ENCODE measurements around the gene NOP16.

The NOP16 gene

DNA sequence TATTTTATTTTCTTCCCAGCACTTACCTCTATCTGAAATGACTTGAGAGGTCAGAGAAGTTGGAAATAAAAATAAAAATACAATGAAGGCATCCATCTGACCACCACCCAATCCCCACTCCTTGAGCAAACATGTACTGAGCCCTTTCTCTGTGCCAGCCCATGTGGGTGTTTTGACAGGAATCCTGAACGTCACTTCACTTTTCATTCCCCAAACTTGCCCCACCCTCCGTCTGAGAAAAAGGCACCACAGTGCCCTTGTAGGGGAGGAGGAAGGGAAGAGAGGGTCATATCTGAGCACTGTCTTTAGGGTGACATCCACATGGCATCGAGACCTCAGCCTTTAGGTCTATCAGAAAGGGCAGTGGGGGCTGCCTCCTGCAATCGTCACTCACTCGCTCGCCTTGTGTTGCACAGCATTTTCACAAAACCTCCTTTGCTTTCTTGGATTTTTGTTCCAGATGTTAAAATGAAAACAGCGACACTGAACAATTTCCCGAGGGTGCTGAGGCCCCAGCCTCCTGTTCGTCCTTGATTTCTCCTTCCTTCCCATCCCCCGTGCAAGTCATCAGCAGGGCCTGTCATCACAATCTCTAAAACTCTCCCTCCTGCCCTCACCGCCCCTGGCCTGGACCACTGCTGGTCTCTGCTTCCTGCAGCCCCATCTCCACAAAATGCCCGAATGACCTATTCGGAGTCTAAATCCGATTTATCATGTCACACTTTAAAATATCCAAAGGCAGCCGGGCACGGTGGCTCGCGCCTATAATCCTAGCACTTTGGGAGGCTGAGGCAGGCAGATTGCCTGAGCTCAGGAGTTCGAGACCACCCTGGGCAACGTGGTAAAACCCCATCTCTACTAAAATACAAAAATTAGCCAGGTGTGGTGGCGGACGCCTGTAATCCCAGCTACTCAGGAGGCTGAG lies 13.1 kb upstream of the NOP16 start:
- TF ChIP-seq, protein P1, sequence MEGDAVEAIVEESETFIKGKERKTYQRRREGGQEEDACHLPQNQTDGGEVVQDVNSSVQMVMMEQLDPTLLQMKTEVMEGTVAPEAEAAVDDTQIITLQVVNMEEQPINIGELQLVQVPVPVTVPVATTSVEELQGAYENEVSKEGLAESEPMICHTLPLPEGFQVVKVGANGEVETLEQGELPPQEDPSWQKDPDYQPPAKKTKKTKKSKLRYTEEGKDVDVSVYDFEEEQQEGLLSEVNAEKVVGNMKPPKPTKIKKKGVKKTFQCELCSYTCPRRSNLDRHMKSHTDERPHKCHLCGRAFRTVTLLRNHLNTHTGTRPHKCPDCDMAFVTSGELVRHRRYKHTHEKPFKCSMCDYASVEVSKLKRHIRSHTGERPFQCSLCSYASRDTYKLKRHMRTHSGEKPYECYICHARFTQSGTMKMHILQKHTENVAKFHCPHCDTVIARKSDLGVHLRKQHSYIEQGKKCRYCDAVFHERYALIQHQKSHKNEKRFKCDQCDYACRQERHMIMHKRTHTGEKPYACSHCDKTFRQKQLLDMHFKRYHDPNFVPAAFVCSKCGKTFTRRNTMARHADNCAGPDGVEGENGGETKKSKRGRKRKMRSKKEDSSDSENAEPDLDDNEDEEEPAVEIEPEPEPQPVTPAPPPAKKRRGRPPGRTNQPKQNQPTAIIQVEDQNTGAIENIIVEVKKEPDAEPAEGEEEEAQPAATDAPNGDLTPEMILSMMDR (IDR thresholded peaks at IDR 0.05; ENCODE audit: borderline replicate concordance, insufficient read depth, low read depth, low read length) = no peak
- no peak overlapping the region for H3K4me3 ChIP-seq (ENCODE audit: low read depth, low read length)

DNA sequence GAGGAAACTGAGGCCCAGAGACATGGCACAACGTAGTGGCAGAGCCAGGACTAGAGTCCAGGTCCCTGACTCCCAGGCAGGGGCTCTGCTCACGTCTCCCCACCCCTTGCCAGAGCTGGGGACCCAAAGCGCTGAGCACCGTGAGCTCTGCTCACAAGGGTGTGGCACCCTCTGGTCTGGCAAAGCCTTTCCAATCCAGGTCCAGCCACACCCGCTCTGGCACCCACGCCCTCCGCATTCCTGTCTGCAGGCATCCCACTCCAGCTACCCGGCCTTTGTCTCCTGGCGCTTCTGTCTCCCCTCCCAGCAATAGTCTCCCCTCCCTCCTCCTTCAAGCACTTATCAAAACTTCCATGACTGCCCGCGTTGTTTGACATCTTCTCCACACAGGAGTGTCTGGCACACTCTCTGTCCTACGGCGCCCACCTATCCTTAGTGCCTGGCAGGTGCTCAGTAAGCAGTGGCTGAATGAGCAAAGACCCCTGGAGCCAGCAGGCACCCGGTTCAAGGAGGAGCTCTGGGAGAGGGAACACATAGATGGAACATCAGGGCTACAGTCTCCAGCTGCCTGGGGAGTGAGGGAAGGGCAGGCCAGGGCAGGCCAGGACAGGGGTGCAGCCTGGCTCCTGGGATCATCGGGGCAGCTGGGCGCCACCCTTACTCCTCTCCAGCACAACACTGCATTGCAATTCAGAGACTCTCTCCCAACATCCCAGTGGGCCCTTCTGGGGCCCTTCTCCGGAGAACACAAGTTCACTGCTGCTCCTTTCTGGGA lies 12.2 kb upstream of the NOP16 start:
- TF ChIP-seq, protein P1 (IDR thresholded peaks at IDR 0.05; ENCODE audit: borderline replicate concordance, insufficient read depth, low read depth, low read length) = no peak
- no peak overlapping the region for H3K4me3 ChIP-seq (ENCODE audit: low read depth, low read length)

DNA sequence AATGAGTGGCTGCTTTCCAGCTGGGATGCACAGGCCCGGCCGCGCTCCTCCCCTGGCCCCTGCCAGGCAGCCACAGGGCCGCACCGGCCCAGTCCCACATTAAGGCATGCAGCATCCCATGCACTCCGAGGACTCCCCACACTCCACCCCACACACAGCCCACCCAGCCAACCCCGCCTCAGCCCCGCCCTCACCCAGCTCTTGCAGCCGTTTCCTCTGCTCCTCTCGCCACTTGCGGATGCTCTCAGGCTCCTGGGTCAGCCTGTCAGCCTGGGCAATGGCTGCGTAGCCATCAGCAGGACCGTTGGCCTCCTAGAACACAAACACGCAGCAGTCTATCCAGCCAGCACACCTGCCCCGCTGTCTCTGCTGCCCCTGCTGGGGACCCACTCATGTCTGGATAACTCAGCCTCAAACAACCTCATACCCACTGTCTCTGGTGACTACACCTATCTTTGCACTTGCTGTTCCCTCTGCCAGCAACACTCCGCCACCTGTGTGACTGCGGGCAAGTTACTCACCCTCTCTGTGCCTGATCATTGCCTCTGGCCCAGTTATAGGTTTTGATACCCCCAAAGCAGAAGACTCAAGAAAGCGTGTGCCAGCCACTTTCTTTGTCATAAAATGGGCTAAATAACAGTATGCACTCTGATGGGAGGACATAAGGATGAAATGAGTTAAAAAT lies 9.5 kb upstream of the NOP16 start:
- TF ChIP-seq, protein P1 (IDR thresholded peaks at IDR 0.05; ENCODE audit: borderline replicate concordance, insufficient read depth, low read depth, low read length) = no peak
- no peak overlapping the region for H3K4me3 ChIP-seq (ENCODE audit: low read depth, low read length)

DNA sequence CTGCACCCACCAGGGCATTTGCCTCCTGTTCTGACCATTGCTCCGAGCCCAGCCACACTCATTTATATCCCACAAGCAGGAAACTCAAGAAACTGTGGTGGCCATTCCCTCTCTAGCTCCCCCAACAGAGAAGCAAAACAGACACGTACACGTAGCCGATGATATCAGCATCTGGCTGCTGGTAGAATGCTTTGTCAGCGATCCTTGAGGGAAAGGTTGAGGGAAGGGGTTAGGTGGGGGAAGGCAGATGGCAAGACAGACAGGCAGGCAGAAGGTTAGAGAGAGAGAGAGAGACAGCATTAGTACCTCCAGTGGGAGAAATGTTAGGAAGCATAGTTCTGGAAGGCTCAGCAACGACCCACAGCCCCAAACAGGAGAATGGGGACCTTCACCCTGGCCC lies 7.9 kb upstream of the NOP16 start:
- TF ChIP-seq, protein P1 (IDR thresholded peaks at IDR 0.05; ENCODE audit: borderline replicate concordance, insufficient read depth, low read depth, low read length) = no peak
- no peak overlapping the region for H3K4me3 ChIP-seq (ENCODE audit: low read depth, low read length)

DNA sequence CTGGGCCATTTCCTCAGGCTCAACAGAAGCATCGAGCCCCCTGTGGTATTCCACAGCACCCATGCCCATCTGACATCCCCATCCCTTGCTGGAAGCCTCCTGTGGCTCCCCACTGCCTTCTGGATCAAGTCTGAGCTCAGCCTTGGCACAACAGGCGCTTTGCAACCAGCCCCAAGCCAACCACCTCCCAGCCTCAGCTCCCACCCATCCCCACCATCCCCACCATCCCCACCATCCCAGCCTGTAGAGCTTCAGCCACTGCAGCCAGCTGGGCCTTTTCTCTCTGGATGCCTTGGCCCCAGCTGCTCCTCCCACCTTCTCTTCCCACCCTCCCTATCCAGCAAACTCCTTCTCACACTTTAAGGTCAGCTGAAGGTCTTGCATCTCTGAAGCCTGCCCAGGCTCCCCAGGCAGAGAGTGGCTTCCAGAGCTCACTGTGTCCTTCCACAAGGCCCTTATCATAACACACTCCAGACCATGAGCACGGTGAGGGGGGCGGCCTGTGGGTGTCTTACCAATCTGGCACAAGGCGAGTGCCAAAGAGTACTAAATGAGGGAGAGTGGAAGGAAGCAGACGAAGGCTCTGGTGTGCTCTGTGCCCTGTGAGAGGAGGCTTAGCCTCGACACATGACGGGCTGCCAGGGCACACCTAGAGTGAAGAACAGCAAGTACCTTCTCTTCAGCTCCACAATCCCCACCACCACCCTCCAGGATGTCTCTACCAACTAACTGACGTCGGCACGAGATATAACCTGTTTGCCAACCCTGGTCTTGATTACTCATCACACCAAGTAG lies 6.7 kb upstream of the NOP16 start:
- no peak overlapping the region for H3K4me3 ChIP-seq (ENCODE audit: low read depth, low read length)
- TF ChIP-seq, protein P1 (IDR thresholded peaks at IDR 0.05; ENCODE audit: borderline replicate concordance, insufficient read depth, low read depth, low read length) = no peak

DNA sequence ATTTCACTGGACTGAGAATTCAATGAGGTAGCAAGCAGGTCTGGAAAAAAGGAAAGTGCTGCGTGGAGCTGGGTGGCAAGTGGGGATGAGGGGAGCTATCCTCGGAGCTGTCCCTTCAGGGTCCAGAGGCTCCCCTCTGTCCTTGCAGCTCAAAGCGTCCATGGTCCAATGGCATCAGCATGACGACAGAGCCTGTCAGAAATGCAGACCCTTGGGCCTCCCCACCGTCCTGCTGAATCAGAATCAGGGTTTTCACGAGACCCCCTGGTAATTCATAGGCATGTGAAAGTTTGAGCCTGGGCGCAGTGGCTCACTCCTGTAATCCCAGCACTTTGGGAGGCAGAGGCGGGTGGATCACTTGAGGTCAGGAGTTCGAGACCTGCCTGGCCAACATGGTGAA lies 5.7 kb upstream of the NOP16 start:
- TF ChIP-seq, protein P1 (IDR thresholded peaks at IDR 0.05; ENCODE audit: borderline replicate concordance, insufficient read depth, low read depth, low read length) = no peak
- no peak overlapping the region for H3K4me3 ChIP-seq (ENCODE audit: low read depth, low read length)
